HepG2 (cell line): Measurements from ENCODE around the gene MAPK4. TPM values are rescaled to one million over a fixed set of nuclear protein-coding genes. Genes with fewer than 3 reads are reported as not detected.

Experiments
- ATF6 ChIP-seq: sonication (generic); formaldehyde crosslinking; conservative IDR thresholded peaks from 2 replicates; pipeline ENCODE4 v1.4.0; 2020; ENCODE audit warnings: missing genetic modification reagents
- FOXA1 ChIP-seq, 2 experiments: fragments of 450-650 bp in 1 of 2; sonication (generic) in 1 of 2; formaldehyde crosslinking in 1 of 2; IDR thresholded peaks; 2 replicates each; pipeline versions ENCODE4 v1.4.0 to v1.6.1; 2016 to 2020; ENCODE audit warnings: missing genetic modification reagents in 1 of 2
- GPN1 ChIP-seq: sonication (generic); formaldehyde crosslinking; IDR thresholded peaks from 2 replicates; pipeline ENCODE4 v1.5.1; 2020; ENCODE audit warnings: missing genetic modification reagents, borderline replicate concordance
- IKZF4 ChIP-seq: sonication (generic); formaldehyde crosslinking; IDR thresholded peaks from 2 replicates; pipeline ENCODE4 v1.5.1; 2020; ENCODE audit warnings: borderline replicate concordance, mild to moderate bottlenecking, low read depth, missing genetic modification reagents; ENCODE audit errors: not compliant biosample characterization
- KLF6 ChIP-seq: IDR thresholded peaks from 2 replicates; pipeline ENCODE4 v1.8.0; 2016; ENCODE audit warnings: missing biosample characterization, missing genetic modification reagents
- PBX3 ChIP-seq: sonication (generic); formaldehyde crosslinking; IDR thresholded peaks from 2 replicates; pipeline ENCODE4 v1.8.1; 2023; ENCODE audit warnings: missing genetic modification reagents, inconsistent platforms, borderline replicate concordance
- SALL2 ChIP-seq: sonication (generic); formaldehyde crosslinking; IDR thresholded peaks from 2 replicates; pipeline ENCODE4 v1.8.1; 2023; ENCODE audit warnings: mild to moderate bottlenecking, missing genetic modification reagents, inconsistent platforms
- SRY ChIP-seq: sonication (generic); formaldehyde crosslinking; IDR thresholded peaks from 2 replicates; pipeline ENCODE4 v1.8.0; 2022; ENCODE audit warnings: mild to moderate bottlenecking, missing genetic modification reagents
- TOPORS ChIP-seq: sonication (generic); formaldehyde crosslinking; IDR thresholded peaks from 2 replicates; pipeline ENCODE4 v1.8.0; 2023; ENCODE audit warnings: mild to moderate bottlenecking, missing genetic modification reagents
- TRIM24 ChIP-seq: sonication (generic); formaldehyde crosslinking; IDR thresholded peaks from 2 replicates; pipeline ENCODE4 v1.8.0; 2022; ENCODE audit warnings: mild to moderate bottlenecking, missing genetic modification reagents
- U2AF1 ChIP-seq: fragments of 200-400 bp; formaldehyde crosslinking; optimal IDR thresholded peaks from 2 replicates; pipeline ENCODE3; 2017; ENCODE audit warnings: mild to moderate bottlenecking, low read depth, low read length
- ZNF329 ChIP-seq: sonication (generic); formaldehyde crosslinking; IDR thresholded peaks from 2 replicates; pipeline ENCODE4 v1.9.0; 2021; ENCODE audit warnings: low read depth, mild to moderate bottlenecking, missing genetic modification reagents
- polyA plus RNA-seq, 8 experiments: library from polyadenylated mRNA; depleted of rRNA in 3 of 8; stranded (reverse) in 7 of 8; unstranded in 1 of 8; fragments of >200 nt; fragmentation: Illumina TruSeq in 4 of 8; extraction: Trizol in 4 of 8; gene quantifications; 2 replicates each; pipeline versions ENCODE4 v1.2.1 to v1.2.3, GENCODE V29; 2011 to 2016; ENCODE audit warnings: low read depth in 4 of 8, missing spikeins in 1 of 8, mixed read lengths in 1 of 8; ENCODE audit not compliant: insufficient read depth in 1 of 8
- total RNA-seq, 5 experiments: library from RNA; depleted of rRNA; stranded (reverse); fragments of >200 nt; fragmentation: Illumina TruSeq; extraction: Trizol; gene quantifications; 2 replicates each; pipeline ENCODE4 v1.2.3, GENCODE V29; 2016; ENCODE audit warnings: low read depth in 1 of 5
- TF ChIP-seq, protein P1 (sequence below), 2 experiments: fragments of 450-650 bp in 1 of 2; sonication (generic) in 1 of 2; formaldehyde crosslinking in 1 of 2; IDR thresholded peaks; 2 replicates each; pipeline versions ENCODE4 v1.6.1 to v1.8.0; 2016 to 2022; ENCODE audit warnings: antibody characterized with exemption in 1 of 2, mild to moderate bottlenecking in 1 of 2, missing genetic modification reagents in 1 of 2
- TF ChIP-seq, protein P2 (sequence below): sonication (generic); formaldehyde crosslinking; IDR thresholded peaks from 2 replicates; pipeline ENCODE4 v1.5.0; 2020; ENCODE audit warnings: mild to moderate bottlenecking, missing genetic modification reagents, moderate library complexity

The MAPK4 gene
- total and polyA plus RNA-seq, 2 of the 13 experiments (the other 11 are each of a cell fraction or from before 2014, with no cell fraction given) = not detected

DNA sequence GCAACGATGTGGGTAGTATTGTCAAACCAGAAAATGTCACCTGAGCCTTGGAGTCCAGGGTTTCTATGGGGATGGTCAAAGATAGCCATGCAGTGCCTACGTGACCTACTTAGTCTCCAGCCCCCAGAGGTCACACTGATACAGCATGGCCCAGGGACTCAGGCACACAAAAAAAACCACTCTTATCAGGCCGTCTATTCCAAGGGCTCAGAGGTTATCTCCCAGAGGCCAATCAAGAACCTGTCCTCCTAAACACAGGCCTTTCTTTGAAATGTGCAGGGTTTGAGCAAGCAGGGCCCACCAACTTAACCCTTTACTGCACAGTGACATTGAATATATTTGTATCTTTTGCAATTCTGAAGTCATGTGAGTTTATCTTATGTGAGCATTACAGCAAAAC, 177.2 kb downstream of the MAPK4 start (continued):
- TF ChIP-seq ATF6 (CRISPR knock-in tag) = no peak
- TF ChIP-seq, protein P1, sequence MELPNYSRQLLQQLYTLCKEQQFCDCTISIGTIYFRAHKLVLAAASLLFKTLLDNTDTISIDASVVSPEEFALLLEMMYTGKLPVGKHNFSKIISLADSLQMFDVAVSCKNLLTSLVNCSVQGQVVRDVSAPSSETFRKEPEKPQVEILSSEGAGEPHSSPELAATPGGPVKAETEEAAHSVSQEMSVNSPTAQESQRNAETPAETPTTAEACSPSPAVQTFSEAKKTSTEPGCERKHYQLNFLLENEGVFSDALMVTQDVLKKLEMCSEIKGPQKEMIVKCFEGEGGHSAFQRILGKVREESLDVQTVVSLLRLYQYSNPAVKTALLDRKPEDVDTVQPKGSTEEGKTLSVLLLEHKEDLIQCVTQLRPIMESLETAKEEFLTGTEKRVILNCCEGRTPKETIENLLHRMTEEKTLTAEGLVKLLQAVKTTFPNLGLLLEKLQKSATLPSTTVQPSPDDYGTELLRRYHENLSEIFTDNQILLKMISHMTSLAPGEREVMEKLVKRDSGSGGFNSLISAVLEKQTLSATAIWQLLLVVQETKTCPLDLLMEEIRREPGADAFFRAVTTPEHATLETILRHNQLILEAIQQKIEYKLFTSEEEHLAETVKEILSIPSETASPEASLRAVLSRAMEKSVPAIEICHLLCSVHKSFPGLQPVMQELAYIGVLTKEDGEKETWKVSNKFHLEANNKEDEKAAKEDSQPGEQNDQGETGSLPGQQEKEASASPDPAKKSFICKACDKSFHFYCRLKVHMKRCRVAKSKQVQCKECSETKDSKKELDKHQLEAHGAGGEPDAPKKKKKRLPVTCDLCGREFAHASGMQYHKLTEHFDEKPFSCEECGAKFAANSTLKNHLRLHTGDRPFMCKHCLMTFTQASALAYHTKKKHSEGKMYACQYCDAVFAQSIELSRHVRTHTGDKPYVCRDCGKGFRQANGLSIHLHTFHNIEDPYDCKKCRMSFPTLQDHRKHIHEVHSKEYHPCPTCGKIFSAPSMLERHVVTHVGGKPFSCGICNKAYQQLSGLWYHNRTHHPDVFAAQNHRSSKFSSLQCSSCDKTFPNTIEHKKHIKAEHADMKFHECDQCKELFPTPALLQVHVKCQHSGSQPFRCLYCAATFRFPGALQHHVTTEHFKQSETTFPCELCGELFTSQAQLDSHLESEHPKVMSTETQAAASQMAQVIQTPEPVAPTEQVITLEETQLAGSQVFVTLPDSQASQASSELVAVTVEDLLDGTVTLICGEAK (IDR thresholded peaks at IDR 0.05) = no peak
- TF ChIP-seq, protein P1 (CRISPR knock-in tag; IDR thresholded peaks at IDR 0.05) = no peak
- no peak for TF ChIP-seq FOXA1 (IDR thresholded peaks at IDR 0.05)
- no peak for TF ChIP-seq FOXA1 (CRISPR knock-in tag; IDR thresholded peaks at IDR 0.05)
- no peak for TF ChIP-seq KLF6
- TF ChIP-seq ZNF329 (CRISPR knock-in tag) = no peak
- no peak for TF ChIP-seq SRY
- no peak for TF ChIP-seq IKZF4 (CRISPR knock-in tag)
- no peak; the same call in 1 of the 2 replicates for TF ChIP-seq TOPORS (CRISPR knock-in tag)
- no peak for TF ChIP-seq SALL2 (CRISPR knock-in tag)
- no peak for TF ChIP-seq PBX3 (CRISPR knock-in tag)
- no peak for TF ChIP-seq GPN1 (CRISPR knock-in tag)
- TF ChIP-seq U2AF1 = no peak
- TF ChIP-seq TRIM24 (CRISPR knock-in tag) = no peak
- TF ChIP-seq, protein P2, sequence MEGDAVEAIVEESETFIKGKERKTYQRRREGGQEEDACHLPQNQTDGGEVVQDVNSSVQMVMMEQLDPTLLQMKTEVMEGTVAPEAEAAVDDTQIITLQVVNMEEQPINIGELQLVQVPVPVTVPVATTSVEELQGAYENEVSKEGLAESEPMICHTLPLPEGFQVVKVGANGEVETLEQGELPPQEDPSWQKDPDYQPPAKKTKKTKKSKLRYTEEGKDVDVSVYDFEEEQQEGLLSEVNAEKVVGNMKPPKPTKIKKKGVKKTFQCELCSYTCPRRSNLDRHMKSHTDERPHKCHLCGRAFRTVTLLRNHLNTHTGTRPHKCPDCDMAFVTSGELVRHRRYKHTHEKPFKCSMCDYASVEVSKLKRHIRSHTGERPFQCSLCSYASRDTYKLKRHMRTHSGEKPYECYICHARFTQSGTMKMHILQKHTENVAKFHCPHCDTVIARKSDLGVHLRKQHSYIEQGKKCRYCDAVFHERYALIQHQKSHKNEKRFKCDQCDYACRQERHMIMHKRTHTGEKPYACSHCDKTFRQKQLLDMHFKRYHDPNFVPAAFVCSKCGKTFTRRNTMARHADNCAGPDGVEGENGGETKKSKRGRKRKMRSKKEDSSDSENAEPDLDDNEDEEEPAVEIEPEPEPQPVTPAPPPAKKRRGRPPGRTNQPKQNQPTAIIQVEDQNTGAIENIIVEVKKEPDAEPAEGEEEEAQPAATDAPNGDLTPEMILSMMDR (CRISPR knock-in tag) = peak; percentile 11; the same call in 1 of the 2 replicates
